HEK293 (cell line): ENCODE data around the gene CAMKMT.

ENCODE experiments used
- CTCF ChIA-PET: fragments of 350-600 bp; formaldehyde crosslinking; extraction: SDS; loops from one replicate; lab custom pipeline; 2021; ENCODE audit warnings: antibody characterized with exemption; lab: Yijun Ruan, JAX
- POLR2A ChIA-PET: fragments of 300-600 bp; formaldehyde crosslinking; extraction: SDS; loops from one replicate; lab custom pipeline; 2020; ENCODE audit warnings: antibody characterized with exemption, inconsistent platforms; lab: Yijun Ruan, JAX
- H3K27ac ChIP-seq: fragments of 200-500 bp; sonication (Bioruptor generic); 2 replicates; pipeline ENCODE4 v1.5.1; 2014; ENCODE audit warnings: low read depth, low read length, control low read depth, inconsistent platforms; ENCODE audit errors: extremely low read depth
- H3K36me3 ChIP-seq, 2 experiments: fragments of 200-500 bp in 1 of 2; sonication (Bioruptor generic) in 1 of 2; 1 replicate in 1 of 2; 2 replicates in 1 of 2; pipeline ENCODE4 v1.5.1; 2014 to 2017; ENCODE audit warnings: inconsistent platforms in 2 of 2, low read length in 2 of 2; ENCODE audit not compliant: control insufficient read depth in 2 of 2, insufficient read depth in 1 of 2
- H3K4me1 ChIP-seq: fragments of 200-500 bp; sonication (Bioruptor generic); 2 replicates; pipeline ENCODE4 v1.5.1; 2014; ENCODE audit warnings: mild to moderate bottlenecking, low read length, inconsistent platforms; ENCODE audit not compliant: control insufficient read depth, insufficient read depth
- H3K4me3 ChIP-seq: 2 replicates; pipeline ENCODE4 v1.5.1; 2011; ENCODE audit warnings: low read depth, mild to moderate bottlenecking, control low read depth, low read length, moderate library complexity
- H3K9me3 ChIP-seq: fragments of 200-500 bp; sonication (Bioruptor generic); 2 replicates; pipeline ENCODE4 v1.5.1; 2014; ENCODE audit warnings: low read depth, low read length, inconsistent platforms; ENCODE audit not compliant: control insufficient read depth, insufficient read depth
- HOXC10 ChIP-seq: sonication (generic); formaldehyde crosslinking; IDR thresholded peaks from 2 replicates; pipeline ENCODE4 v1.8.1; 2023; ENCODE audit warnings: mild to moderate bottlenecking, missing genetic modification reagents
- IKZF3 ChIP-seq: fragments of 450-650 bp; IDR thresholded peaks from 2 replicates; pipeline ENCODE4 v1.5.0; 2018; ENCODE audit warnings: missing biosample characterization, mild to moderate bottlenecking, missing genetic modification characterization, moderate library complexity
- KLF10 ChIP-seq: fragments of 450-650 bp; IDR thresholded peaks from 2 replicates; pipeline ENCODE4 v1.5.1; 2018; ENCODE audit warnings: missing biosample characterization, mild to moderate bottlenecking, missing genetic modification characterization
- RBAK ChIP-seq: fragments of 450-650 bp; formaldehyde crosslinking; IDR thresholded peaks from 2 replicates; pipeline ENCODE4 v1.5.1; 2016; ENCODE audit warnings: missing biosample characterization, missing genetic modification characterization
- ZFP3 ChIP-seq: fragments of 450-650 bp; formaldehyde crosslinking; IDR thresholded peaks from 2 replicates; pipeline ENCODE4 v1.5.1; 2016; ENCODE audit warnings: low read depth, missing biosample characterization, missing genetic modification characterization
- ZNF16 ChIP-seq: fragments of 450-650 bp; formaldehyde crosslinking; IDR thresholded peaks from 2 replicates; pipeline ENCODE4 v1.5.1; 2016; ENCODE audit warnings: low read depth, missing biosample characterization, missing genetic modification characterization
- ZNF19 ChIP-seq: fragments of 450-650 bp; formaldehyde crosslinking; IDR thresholded peaks from 2 replicates; pipeline ENCODE4; 2016; ENCODE audit warnings: missing biosample characterization, missing genetic modification characterization, low read depth
- ZNF23 ChIP-seq: fragments of 450-650 bp; formaldehyde crosslinking; IDR thresholded peaks from 2 replicates; pipeline ENCODE4 v1.5.1; 2016; ENCODE audit warnings: missing biosample characterization, missing genetic modification characterization, borderline replicate concordance
- ZNF302 ChIP-seq: fragments of 450-650 bp; formaldehyde crosslinking; IDR thresholded peaks from 2 replicates; pipeline ENCODE4 v1.5.1; 2016; ENCODE audit warnings: missing biosample characterization, missing genetic modification characterization, low read depth
- ZNF335 ChIP-seq: fragments of 450-650 bp; formaldehyde crosslinking; conservative IDR thresholded peaks from 2 replicates; pipeline ENCODE4 v1.5.1; 2016; ENCODE audit warnings: missing biosample characterization, missing genetic modification characterization
- ZNF433 ChIP-seq: fragments of 450-650 bp; formaldehyde crosslinking; IDR thresholded peaks from 2 replicates; pipeline ENCODE4 v1.5.1; 2016; ENCODE audit warnings: missing biosample characterization, missing genetic modification characterization, low read depth
- ZNF544 ChIP-seq: fragments of 450-650 bp; formaldehyde crosslinking; IDR thresholded peaks from 2 replicates; pipeline ENCODE4 v1.5.0; 2017; ENCODE audit warnings: missing biosample characterization, missing genetic modification characterization
- ZNF843 ChIP-seq: fragments of 450-650 bp; formaldehyde crosslinking; IDR thresholded peaks from 2 replicates; pipeline ENCODE4 v1.5.1; 2016; ENCODE audit warnings: missing biosample characterization, missing genetic modification characterization
- TF ChIP-seq, protein P1 (sequence below): fragments of 450-650 bp; formaldehyde crosslinking; IDR thresholded peaks from 2 replicates; pipeline ENCODE4 v1.5.1; 2016; ENCODE audit warnings: missing biosample characterization, missing genetic modification characterization, low read depth
- TF ChIP-seq, protein P2 (sequence below): fragments of 450-650 bp; formaldehyde crosslinking; IDR thresholded peaks from 2 replicates; pipeline ENCODE4 v1.5.1; 2016; ENCODE audit warnings: missing biosample characterization, missing genetic modification characterization, borderline replicate concordance
- TF ChIP-seq, protein P3 (sequence below): fragments of 450-650 bp; formaldehyde crosslinking; conservative IDR thresholded peaks from 2 replicates; pipeline ENCODE4 v1.5.1; 2016; ENCODE audit warnings: low read depth, missing biosample characterization, missing genetic modification characterization
- TF ChIP-seq, protein P4 (sequence below): fragments of 450-650 bp; formaldehyde crosslinking; IDR thresholded peaks from 2 replicates; pipeline ENCODE4 v1.5.1; 2016; ENCODE audit warnings: missing biosample characterization, missing genetic modification characterization
- TF ChIP-seq, protein P5 (sequence below): fragments of 450-650 bp; formaldehyde crosslinking; IDR thresholded peaks from 2 replicates; pipeline ENCODE4 v1.5.1; 2016; ENCODE audit warnings: missing biosample characterization, missing genetic modification characterization, borderline replicate concordance
- TF ChIP-seq, protein P6 (sequence below): fragments of 450-650 bp; formaldehyde crosslinking; IDR thresholded peaks from 2 replicates; pipeline ENCODE4 v1.5.1; 2017; ENCODE audit warnings: missing biosample characterization, missing genetic modification characterization

Gene CAMKMT

DNA sequence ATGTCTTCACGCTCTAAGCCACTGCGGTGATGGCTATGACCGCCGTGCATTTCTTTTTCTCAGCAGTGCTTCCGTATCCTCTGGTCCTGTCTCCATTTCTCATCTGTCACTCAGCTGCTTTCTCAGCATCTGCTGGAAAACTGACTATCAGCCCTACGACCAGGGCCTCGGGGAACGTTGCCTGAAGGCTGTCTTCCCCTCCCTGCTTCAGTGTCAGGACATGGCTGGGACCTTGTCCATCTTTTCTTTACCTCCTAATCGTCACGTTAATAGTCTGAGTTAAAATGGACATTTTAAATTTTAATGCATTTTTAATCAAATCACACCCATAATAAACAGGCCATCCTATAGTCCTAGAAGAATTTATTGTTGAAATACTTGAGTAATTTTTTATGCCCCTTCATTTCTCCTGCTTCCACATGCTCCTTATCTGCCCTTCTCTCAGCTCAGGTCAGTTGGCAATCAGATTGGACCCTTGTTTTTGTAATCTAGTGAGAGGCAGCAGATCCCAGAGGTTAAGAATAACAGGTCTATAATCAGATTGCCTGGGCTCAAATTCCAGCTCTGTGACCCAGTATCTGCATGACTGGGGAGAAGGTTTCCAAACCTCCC, 329.5 kb downstream of the CAMKMT start:
- Histone ChIP-seq H3K4me1 (no peaks in the 10 kb centered on the region), H3K36me3 (no peaks in the 10 kb centered on the region), H3K27ac (no peak overlapping the region), H3K9me3 (no peaks in the 10 kb centered on the region), H3K4me3 (no peak overlapping the region)
- ChIA-PET POLR2A (no interaction called here), CTCF (interaction anchor here (0.6 to 0.8 kb wide), 2 partner anchors 51 to 212 kb away, joined by 3 to 4 read pairs; no protein-coding TSS in a partner anchor)
- TF ChIP-seq ZNF16 (tag by site-specific recombination), result no peak
- TF ChIP-seq ZFP3 (tag by site-specific recombination), result no peak
- TF ChIP-seq KLF10, result no peak
- TF ChIP-seq, protein P1, sequence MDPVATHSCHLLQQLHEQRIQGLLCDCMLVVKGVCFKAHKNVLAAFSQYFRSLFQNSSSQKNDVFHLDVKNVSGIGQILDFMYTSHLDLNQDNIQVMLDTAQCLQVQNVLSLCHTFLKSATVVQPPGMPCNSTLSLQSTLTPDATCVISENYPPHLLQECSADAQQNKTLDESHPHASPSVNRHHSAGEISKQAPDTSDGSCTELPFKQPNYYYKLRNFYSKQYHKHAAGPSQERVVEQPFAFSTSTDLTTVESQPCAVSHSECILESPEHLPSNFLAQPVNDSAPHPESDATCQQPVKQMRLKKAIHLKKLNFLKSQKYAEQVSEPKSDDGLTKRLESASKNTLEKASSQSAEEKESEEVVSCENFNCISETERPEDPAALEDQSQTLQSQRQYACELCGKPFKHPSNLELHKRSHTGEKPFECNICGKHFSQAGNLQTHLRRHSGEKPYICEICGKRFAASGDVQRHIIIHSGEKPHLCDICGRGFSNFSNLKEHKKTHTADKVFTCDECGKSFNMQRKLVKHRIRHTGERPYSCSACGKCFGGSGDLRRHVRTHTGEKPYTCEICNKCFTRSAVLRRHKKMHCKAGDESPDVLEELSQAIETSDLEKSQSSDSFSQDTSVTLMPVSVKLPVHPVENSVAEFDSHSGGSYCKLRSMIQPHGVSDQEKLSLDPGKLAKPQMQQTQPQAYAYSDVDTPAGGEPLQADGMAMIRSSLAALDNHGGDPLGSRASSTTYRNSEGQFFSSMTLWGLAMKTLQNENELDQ (tag by site-specific recombination), result no peak
- no peak for TF ChIP-seq ZNF302 (tag by site-specific recombination)
- TF ChIP-seq RBAK (tag by site-specific recombination), result no peak
- TF ChIP-seq, protein P2, sequence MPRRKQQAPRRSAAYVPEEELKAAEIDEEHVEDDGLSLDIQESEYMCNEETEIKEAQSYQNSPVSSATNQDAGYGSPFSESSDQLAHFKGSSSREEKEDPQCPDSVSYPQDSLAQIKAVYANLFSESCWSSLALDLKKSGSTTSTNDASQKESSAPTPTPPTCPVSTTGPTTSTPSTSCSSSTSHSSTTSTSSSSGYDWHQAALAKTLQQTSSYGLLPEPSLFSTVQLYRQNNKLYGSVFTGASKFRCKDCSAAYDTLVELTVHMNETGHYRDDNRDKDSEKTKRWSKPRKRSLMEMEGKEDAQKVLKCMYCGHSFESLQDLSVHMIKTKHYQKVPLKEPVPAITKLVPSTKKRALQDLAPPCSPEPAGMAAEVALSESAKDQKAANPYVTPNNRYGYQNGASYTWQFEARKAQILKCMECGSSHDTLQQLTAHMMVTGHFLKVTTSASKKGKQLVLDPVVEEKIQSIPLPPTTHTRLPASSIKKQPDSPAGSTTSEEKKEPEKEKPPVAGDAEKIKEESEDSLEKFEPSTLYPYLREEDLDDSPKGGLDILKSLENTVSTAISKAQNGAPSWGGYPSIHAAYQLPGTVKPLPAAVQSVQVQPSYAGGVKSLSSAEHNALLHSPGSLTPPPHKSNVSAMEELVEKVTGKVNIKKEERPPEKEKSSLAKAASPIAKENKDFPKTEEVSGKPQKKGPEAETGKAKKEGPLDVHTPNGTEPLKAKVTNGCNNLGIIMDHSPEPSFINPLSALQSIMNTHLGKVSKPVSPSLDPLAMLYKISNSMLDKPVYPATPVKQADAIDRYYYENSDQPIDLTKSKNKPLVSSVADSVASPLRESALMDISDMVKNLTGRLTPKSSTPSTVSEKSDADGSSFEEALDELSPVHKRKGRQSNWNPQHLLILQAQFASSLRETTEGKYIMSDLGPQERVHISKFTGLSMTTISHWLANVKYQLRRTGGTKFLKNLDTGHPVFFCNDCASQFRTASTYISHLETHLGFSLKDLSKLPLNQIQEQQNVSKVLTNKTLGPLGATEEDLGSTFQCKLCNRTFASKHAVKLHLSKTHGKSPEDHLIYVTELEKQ (tag by site-specific recombination), result no peak
- TF ChIP-seq, protein P3, sequence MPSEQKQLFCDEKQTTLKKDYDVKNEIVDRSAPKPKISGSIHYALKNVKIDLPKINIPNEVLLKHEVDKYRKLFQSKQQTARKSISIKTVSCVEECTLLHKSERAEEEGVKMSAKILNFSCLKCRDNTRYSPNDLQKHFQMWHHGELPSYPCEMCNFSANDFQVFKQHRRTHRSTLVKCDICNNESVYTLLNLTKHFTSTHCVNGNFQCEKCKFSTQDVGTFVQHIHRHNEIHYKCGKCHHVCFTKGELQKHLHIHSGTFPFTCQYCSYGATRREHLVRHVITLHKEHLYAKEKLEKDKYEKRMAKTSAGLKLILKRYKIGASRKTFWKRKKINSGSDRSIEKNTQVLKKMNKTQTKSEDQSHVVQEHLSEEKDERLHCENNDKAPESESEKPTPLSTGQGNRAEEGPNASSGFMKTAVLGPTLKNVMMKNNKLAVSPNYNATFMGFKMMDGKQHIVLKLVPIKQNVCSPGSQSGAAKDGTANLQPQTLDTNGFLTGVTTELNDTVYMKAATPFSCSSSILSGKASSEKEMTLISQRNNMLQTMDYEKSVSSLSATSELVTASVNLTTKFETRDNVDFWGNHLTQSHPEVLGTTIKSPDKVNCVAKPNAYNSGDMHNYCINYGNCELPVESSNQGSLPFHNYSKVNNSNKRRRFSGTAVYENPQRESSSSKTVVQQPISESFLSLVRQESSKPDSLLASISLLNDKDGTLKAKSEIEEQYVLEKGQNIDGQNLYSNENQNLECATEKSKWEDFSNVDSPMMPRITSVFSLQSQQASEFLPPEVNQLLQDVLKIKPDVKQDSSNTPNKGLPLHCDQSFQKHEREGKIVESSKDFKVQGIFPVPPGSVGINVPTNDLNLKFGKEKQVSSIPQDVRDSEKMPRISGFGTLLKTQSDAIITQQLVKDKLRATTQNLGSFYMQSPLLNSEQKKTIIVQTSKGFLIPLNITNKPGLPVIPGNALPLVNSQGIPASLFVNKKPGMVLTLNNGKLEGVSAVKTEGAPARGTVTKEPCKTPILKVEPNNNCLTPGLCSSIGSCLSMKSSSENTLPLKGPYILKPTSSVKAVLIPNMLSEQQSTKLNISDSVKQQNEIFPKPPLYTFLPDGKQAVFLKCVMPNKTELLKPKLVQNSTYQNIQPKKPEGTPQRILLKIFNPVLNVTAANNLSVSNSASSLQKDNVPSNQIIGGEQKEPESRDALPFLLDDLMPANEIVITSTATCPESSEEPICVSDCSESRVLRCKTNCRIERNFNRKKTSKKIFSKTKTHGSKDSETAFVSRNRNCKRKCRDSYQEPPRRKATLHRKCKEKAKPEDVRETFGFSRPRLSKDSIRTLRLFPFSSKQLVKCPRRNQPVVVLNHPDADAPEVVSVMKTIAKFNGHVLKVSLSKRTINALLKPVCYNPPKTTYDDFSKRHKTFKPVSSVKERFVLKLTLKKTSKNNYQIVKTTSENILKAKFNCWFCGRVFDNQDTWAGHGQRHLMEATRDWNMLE (tag by site-specific recombination), result no peak
- no peak for TF ChIP-seq ZNF843 (tag by site-specific recombination)
- no peak for TF ChIP-seq IKZF3

DNA sequence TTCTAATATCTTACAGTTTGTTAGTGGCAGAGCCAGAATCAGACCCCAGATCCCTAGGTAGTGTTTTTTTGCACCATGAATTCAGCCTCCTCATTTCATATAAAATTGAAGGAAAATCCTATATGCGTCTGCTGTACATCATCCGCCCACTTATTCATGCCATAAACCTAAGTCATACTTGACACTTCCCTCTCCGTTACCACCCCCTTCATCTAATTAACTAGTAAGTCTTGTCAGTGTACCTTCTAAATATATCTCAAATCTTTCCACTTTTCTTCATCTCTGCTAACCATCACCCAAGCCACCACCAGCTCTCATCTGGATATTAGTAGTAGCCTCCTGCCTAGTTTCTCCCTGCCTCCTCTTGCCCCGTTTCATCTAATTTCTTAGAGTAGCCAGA, 331.1 kb downstream of the CAMKMT start:
- Histone ChIP-seq H3K36me3 (no peaks in the 10 kb centered on the region), H3K4me3 (no peak overlapping the region), H3K9me3 (no peaks in the 10 kb centered on the region), H3K27ac (no peak overlapping the region), H3K4me1 (no peaks in the 10 kb centered on the region)
- POLR2A ChIA-PET, result no interaction called here
- CTCF ChIA-PET, result interaction anchor here (0.7 to 1.0 kb wide), 2 partner anchors 23 to 263 kb away, joined by 3 read pairs; no protein-coding TSS in a partner anchor
- TF ChIP-seq ZNF16 (tag by site-specific recombination), result no peak
- no peak for TF ChIP-seq ZNF302 (tag by site-specific recombination)
- no peak for TF ChIP-seq ZNF433 (tag by site-specific recombination)
- TF ChIP-seq ZNF19 (tag by site-specific recombination), result no peak
- TF ChIP-seq HOXC10, result no peak
- TF ChIP-seq, protein P4, sequence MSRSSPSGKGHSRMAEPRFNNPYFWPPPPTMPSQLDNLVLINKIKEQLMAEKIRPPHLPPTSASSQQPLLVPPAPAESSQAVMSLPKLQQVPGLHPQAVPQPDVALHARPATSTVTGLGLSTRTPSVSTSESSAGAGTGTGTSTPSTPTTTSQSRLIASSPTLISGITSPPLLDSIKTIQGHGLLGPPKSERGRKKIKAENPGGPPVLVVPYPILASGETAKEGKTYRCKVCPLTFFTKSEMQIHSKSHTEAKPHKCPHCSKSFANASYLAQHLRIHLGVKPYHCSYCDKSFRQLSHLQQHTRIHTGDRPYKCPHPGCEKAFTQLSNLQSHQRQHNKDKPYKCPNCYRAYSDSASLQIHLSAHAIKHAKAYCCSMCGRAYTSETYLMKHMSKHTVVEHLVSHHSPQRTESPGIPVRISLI, result no peak
- TF ChIP-seq ZNF23, result no peak
- TF ChIP-seq ZNF544, result no peak
- TF ChIP-seq, protein P5, sequence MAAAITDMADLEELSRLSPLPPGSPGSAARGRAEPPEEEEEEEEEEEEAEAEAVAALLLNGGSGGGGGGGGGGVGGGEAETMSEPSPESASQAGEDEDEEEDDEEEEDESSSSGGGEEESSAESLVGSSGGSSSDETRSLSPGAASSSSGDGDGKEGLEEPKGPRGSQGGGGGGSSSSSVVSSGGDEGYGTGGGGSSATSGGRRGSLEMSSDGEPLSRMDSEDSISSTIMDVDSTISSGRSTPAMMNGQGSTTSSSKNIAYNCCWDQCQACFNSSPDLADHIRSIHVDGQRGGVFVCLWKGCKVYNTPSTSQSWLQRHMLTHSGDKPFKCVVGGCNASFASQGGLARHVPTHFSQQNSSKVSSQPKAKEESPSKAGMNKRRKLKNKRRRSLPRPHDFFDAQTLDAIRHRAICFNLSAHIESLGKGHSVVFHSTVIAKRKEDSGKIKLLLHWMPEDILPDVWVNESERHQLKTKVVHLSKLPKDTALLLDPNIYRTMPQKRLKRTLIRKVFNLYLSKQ, result no peak
- TF ChIP-seq ZNF335 (tag by site-specific recombination), result no peak
- TF ChIP-seq, protein P6, sequence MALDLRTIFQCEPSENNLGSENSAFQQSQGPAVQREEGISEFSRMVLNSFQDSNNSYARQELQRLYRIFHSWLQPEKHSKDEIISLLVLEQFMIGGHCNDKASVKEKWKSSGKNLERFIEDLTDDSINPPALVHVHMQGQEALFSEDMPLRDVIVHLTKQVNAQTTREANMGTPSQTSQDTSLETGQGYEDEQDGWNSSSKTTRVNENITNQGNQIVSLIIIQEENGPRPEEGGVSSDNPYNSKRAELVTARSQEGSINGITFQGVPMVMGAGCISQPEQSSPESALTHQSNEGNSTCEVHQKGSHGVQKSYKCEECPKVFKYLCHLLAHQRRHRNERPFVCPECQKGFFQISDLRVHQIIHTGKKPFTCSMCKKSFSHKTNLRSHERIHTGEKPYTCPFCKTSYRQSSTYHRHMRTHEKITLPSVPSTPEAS, result no peak
